Karpas-422 (cell line): ENCODE results near the gene SOCS4. TPM values are rescaled to one million over a fixed set of nuclear protein-coding genes. Genes with fewer than 3 reads are reported as not detected.
A peak's percentile ranks its signal among the peaks of the same experiment; 100 is the strongest.

Experiments
- DNase-seq: peaks from one replicate; pipeline ENCODE4 v3.0.0-alpha.2; 2015
- H2AFZ ChIP-seq: fragments of 200-600 bp; sonication (generic); 2 replicates; pipeline ENCODE4 v1.6.1; 2014; ENCODE audit warnings: antibody characterized with exemption, low read length, mixed read lengths
- H3K27ac ChIP-seq: fragments of 200-600 bp; sonication (generic); 2 replicates; pipeline ENCODE4 v1.5.1; 2014; ENCODE audit warnings: mild to moderate bottlenecking, low read length, moderate library complexity
- H3K27me3 ChIP-seq: fragments of 200-600 bp; sonication (generic); 2 replicates; pipeline ENCODE4 v1.6.1; 2014; ENCODE audit warnings: low read length, mixed read lengths
- H3K36me3 ChIP-seq: fragments of 200-600 bp; sonication (generic); 2 replicates; pipeline ENCODE4 v1.6.1; 2014; ENCODE audit warnings: low read length, mixed read lengths; ENCODE audit not compliant: insufficient read depth
- H3K4me1 ChIP-seq: fragments of 200-600 bp; sonication (generic); 2 replicates; pipeline ENCODE4 v1.6.1; 2014; ENCODE audit warnings: mild to moderate bottlenecking, low read length, mixed read lengths
- H3K4me2 ChIP-seq: fragments of 200-600 bp; sonication (generic); 2 replicates; pipeline ENCODE4 v1.6.1; 2014; ENCODE audit warnings: low read length, low read depth, mild to moderate bottlenecking; ENCODE audit not compliant: poor library complexity, severe bottlenecking
- H3K4me3 ChIP-seq: fragments of 200-600 bp; sonication (generic); 2 replicates; pipeline ENCODE4 v1.5.1; 2014; ENCODE audit warnings: mild to moderate bottlenecking, antibody characterized with exemption, low read length, mixed read lengths
- H3K79me2 ChIP-seq: fragments of 200-600 bp; sonication (generic); 2 replicates; pipeline ENCODE4 v1.6.1; 2014; ENCODE audit warnings: mild to moderate bottlenecking, low read length, mixed read lengths
- H3K9ac ChIP-seq: fragments of 200-600 bp; sonication (generic); 2 replicates; pipeline ENCODE4 v1.6.0; 2014; ENCODE audit warnings: low read length
- H3K9me2 ChIP-seq: fragments of 200-600 bp; sonication (generic), shearing (Covaris generic); replicated peaks from 2 replicates; pipeline ENCODE4 v1.6.0; 2014; ENCODE audit warnings: mild to moderate bottlenecking, low read length, moderate library complexity; ENCODE audit not compliant: insufficient read depth
- H3K9me3 ChIP-seq: fragments of 300-700, 200-600 bp; sonication (generic); 2 replicates; pipeline ENCODE4 v1.6.1; 2014; ENCODE audit warnings: low read length, mixed read lengths
- H4K20me1 ChIP-seq: fragments of 200-600 bp; sonication (generic); 2 replicates; pipeline ENCODE4 v1.6.1; 2014; ENCODE audit warnings: mild to moderate bottlenecking, antibody characterized with exemption, low read length, low read depth; ENCODE audit not compliant: insufficient read depth
- total RNA-seq: library from RNA; depleted of rRNA; stranded (reverse); fragments of >200 nt; shearing (Covaris generic); gene quantifications from 2 replicates; pipeline ENCODE4 v1.2.3, GENCODE V29; 2014; ENCODE audit warnings: low replicate concordance

The SOCS4 gene
- total RNA-seq, 1 experiment from 2014 or later: 50.3 TPM

DNA sequence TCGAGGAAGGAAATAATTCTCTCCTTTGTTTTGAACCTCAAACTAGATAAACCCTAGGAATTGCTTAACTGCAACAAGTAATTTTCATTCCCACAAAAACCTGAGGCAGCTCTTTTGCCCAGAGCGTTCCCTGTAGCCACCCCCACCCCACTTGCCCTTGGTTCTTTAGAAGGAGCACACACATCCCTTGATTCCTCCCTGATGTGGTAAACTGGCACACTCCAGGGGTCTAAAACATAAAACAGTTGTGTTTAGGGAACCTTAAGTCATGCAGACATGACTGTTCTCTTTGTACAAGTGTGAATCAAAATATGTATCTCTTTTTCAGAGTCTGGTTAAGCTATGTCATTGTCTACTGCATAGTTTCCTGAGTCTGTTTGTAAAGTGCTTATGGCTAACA, 38.4 kb downstream of the SOCS4 start:
- no peaks in the 10 kb centered on the region for H3K9me3 ChIP-seq
- H3K4me2 ChIP-seq: no peak overlapping the region
- H2AFZ ChIP-seq: no peak overlapping the region
- peaks cover 63% of the 10 kb centered on the region for H3K36me3 ChIP-seq
- no peak overlapping the region for H3K9ac ChIP-seq
- H3K79me2 ChIP-seq: peaks cover 32% of the 10 kb centered on the region
- H3K27ac ChIP-seq: no peak overlapping the region
- H4K20me1 ChIP-seq: peaks cover 39% of the 10 kb centered on the region
- no peak overlapping the region for H3K4me3 ChIP-seq
- H3K27me3 ChIP-seq: no peaks in the 10 kb centered on the region
- peaks cover 8% of the 10 kb centered on the region for H3K4me1 ChIP-seq
- no peaks in the 10 kb centered on the region for H3K9me2 ChIP-seq
- no peak for DNase-seq

DNA sequence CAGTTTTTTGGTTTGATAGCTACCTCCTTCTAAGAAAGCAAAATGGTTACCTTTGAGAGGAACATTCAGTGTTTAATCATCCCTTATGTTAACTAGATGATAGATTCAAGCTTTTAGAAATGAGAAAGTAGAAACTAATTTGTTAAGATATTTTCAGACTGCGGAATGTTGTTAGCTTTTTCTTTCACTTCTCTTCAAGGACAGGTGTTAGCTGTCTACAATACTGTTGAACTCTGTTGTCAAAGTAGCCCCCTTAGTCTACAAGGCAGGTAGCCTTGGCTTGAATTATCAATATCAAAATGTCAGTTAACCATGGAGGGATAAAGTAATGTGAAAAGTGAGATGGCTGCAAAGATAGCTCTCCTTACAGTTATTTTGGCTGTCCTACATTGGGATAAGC, 39.2 kb downstream of the SOCS4 start:
- Histone ChIP-seq H3K36me3 (peaks cover 55% of the 10 kb centered on the region), H3K4me1 (peaks cover 11% of the 10 kb centered on the region), H3K27ac (no peak overlapping the region), H3K9me3 (no peaks in the 10 kb centered on the region), H3K4me3 (no peak overlapping the region), H3K9ac (no peak overlapping the region), H3K27me3 (no peaks in the 10 kb centered on the region), H2AFZ (no peak overlapping the region), H3K79me2 (peaks cover 23% of the 10 kb centered on the region), H3K9me2 (no peaks in the 10 kb centered on the region), H3K4me2 (no peak overlapping the region), H4K20me1 (peaks cover 31% of the 10 kb centered on the region)
- DNase-seq: no peak

DNA sequence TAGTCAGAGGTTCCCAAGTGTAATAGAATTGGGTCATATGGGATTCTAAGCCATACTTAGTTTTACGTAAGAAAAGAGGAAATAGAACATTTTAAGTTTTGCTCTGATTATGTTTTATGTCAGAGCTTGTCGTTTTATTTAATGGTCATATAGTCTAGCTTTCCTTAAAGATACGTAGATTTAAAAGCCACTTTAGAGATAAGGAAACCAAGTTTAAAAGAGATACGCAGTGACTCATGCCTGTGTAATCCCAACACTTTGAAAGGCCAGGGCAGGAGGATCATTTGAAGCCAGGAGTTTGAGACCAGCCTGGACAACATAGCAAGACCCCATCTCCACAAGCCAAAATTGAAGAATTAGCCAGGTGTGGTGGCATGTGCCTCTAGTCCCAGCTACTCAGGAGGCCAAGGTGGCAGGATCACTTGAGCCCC, 44.0 kb downstream of the SOCS4 start:
- Histone ChIP-seq H4K20me1 (0 out of 2 replicates have a peak, but pooled peaks cover 6% of the 10 kb centered on the region), H3K36me3 (peaks cover 11% of the 10 kb centered on the region; the same call in 1 of the 2 replicates), H3K79me2 (no peaks in the 10 kb centered on the region), H2AFZ (no peak overlapping the region), H3K4me2 (peak overlapping the region; percentile 45), H3K9me3 (no peaks in the 10 kb centered on the region), H3K27me3 (no peaks in the 10 kb centered on the region), H3K9ac (no peak overlapping the region), H3K4me3 (no peak overlapping the region), H3K27ac (no peak overlapping the region), H3K9me2 (no peaks in the 10 kb centered on the region), H3K4me1 (peaks cover 36% of the 10 kb centered on the region)
- no peak for DNase-seq

DNA sequence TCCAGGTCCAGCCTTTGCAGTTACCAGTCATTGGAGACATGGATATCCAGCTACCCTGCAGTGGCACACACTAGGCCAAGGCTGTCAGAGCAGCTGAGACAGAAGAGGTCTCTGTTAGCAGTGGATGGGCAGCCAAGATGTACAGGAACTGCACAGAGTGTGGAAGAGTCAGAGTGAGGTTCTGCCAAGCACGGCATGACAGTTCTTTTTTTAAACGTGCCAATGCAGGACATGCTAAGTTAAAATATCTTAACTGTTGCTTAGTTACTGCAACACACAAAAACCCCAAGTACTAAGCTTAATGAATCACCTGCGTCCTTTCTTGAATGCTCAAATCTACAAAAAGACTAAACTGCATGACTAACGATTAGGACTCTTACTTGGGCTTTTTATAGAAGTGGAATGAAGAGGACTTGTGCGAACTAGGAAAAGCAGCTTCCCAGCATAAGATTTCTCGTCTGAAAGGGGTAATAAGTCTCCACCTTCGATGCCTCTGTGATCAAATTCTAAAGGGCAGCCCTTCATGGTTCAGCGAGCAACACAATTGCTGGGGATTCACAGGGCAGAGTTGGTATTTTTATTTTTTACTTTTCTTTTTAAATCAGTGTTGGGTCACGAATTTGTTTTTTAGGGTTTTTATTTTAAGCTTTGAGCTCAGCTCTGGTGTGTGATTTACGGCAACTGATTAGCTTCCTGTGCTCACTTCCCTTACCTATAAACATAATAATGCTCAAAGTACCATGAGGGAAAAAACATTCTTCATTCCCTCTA, 45.0 kb downstream of the SOCS4 start:
- H2AFZ ChIP-seq: no peak overlapping the region
- H3K9ac ChIP-seq: peak overlapping the region; percentile 36
- peak; percentile 69 for DNase-seq

DNA sequence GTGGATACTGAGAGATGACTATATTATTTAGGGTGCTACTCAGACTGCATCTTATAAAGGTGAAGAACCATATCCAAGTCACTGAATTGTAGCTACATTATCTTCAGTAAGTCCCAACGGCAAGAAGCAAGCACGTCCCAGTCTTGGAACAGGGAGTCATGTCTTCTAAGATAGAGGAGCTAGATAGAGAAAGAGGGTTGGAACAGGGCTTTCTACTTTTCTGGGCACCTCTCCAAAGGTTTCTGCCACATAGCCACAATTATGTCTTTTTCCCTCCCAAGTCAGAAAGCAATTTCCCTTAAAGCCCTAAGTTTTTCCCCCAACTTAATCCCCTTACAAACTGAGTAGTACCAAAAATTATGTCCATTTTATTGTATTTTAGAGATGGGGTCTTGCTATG, 46.8 kb downstream of the SOCS4 start:
- Histone ChIP-seq H3K4me3 (no peak overlapping the region), H4K20me1 (no peaks in the 10 kb centered on the region), H3K79me2 (no peaks in the 10 kb centered on the region), H3K27ac (peak overlapping the region; percentile 25), H2AFZ (no peak overlapping the region), H3K9me2 (no peaks in the 10 kb centered on the region), H3K9ac (peak overlapping the region; percentile 48; the same call in 1 of the 2 replicates), H3K9me3 (no peaks in the 10 kb centered on the region), H3K36me3 (no peaks in the 10 kb centered on the region), H3K27me3 (no peaks in the 10 kb centered on the region), H3K4me1 (peaks cover 36% of the 10 kb centered on the region), H3K4me2 (peak overlapping the region; percentile 63)
- DNase-seq: no peak

More for the DNA sequence above, 45.0 kb downstream of the SOCS4 start:
- Histone ChIP-seq H3K27ac (peak overlapping the region; percentile 52), H3K4me3 (peak overlapping the region; percentile 1; the same call in 1 of the 2 replicates), H3K4me2 (peak overlapping the region; percentile 45), H3K9me3 (no peaks in the 10 kb centered on the region), H3K36me3 (peaks cover 4% of the 10 kb centered on the region; the same call in 1 of the 2 replicates), H3K27me3 (no peaks in the 10 kb centered on the region), H3K4me1 (peaks cover 36% of the 10 kb centered on the region), H3K9me2 (no peaks in the 10 kb centered on the region), H3K79me2 (no peaks in the 10 kb centered on the region), H4K20me1 (no peaks in the 10 kb centered on the region)

DNA sequence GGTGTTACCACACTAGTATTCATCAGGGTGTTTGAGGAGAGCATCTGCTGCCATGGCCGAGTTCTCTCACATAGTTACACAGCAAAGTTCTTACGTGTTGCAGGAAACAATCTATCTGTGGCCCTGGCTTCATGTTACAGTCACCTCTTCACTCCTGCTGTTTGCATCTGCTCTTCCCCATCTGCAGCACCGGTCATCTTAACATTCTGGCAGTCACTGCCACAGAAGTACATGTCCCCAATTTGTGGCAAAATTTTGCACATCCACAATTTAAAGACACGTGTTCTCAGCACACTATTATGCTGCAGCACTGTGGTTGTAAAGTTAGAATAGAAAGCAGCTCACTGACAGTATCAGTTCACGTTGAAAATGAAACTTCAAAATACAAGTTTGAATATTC, 47.6 kb downstream of the SOCS4 start:
- Histone ChIP-seq H2AFZ (peak overlapping the region; percentile 49), H3K4me2 (peak overlapping the region; percentile 63), H3K4me3 (peak overlapping the region; percentile 49), H3K79me2 (no peaks in the 10 kb centered on the region), H4K20me1 (no peaks in the 10 kb centered on the region), H3K4me1 (peaks cover 36% of the 10 kb centered on the region), H3K36me3 (no peaks in the 10 kb centered on the region), H3K9me3 (no peaks in the 10 kb centered on the region), H3K27me3 (no peaks in the 10 kb centered on the region), H3K9ac (peak overlapping the region; percentile 48), H3K9me2 (no peaks in the 10 kb centered on the region), H3K27ac (peak overlapping the region; percentile 25; the same call in 1 of the 2 replicates)
- peak; percentile 76 for DNase-seq

DNA sequence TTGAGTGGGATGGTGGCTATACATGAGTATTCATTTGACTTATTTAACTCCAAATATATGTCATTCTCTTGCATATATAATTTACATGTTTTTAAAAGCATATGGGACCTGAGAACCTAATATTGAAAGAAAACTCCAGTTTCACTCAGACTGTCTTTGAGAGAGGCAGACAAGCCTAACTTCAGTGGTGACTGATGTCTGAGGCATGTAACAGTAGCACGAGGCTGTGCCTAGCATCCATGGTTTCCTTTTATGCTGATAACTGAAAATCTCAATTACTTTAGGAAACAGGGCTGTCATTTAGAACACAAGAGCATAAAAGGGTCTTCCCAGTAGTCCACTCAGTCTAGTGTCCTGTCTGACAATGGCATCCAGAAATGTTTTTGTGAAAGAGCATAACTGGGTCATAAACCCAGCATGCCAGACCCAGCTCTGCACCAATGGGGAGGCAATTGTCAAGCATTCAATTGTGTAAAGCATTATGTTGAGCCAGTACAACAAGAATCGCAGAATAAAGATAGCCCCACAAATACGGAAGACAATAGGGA, 48.7 kb downstream of the SOCS4 start:
- Histone ChIP-seq H3K79me2 (no peaks in the 10 kb centered on the region), H3K4me1 (peaks cover 36% of the 10 kb centered on the region), H3K9me3 (no peaks in the 10 kb centered on the region), H3K9me2 (no peaks in the 10 kb centered on the region), H3K4me3 (no peak overlapping the region), H4K20me1 (no peaks in the 10 kb centered on the region), H3K27ac (no peak overlapping the region), H3K36me3 (no peaks in the 10 kb centered on the region), H3K27me3 (no peaks in the 10 kb centered on the region), H2AFZ (no peak overlapping the region), H3K9ac (no peak overlapping the region), H3K4me2 (no peak overlapping the region)
- no peak for DNase-seq
